ENCODE data around the gene C4orf54.

Gene C4orf54

GRCh38 chr4:99653916-99654315 is 3.7 kb downstream of the C4orf54 start:
- Histone ChIP-seq H4K20me1 (ENCODE audit: insufficient read depth, low read length) (no peaks in the 10 kb centered on the region), H3K4me2 (ENCODE audit: low read depth, low read length) (no peak overlapping the region), H3K9ac (ENCODE audit: low read length) (no peak overlapping the region)

GRCh38 chr4:99652596-99653436 is 4.8 kb downstream of the C4orf54 start:
- no peak overlapping the region for H2AFZ ChIP-seq (ENCODE audit: low read length)
- no peaks in the 10 kb centered on the region for H3F3A ChIP-seq (ENCODE audit: insufficient read depth, low read length)
- DNase-seq, result no peak
- no peaks in the 10 kb centered on the region for H4K20me1 ChIP-seq (ENCODE audit: insufficient read depth, low read length)
- no peaks in the 10 kb centered on the region for H3K4me1 ChIP-seq (ENCODE audit: low read length)
- TF ChIP-seq EZH2 (optimal IDR thresholded peaks at IDR 0.05; ENCODE audit: low read depth, low read length) (no peak), CTCF (IDR thresholded peaks at IDR 0.05; ENCODE audit: low read length) (no peak), EZH2phosphoT487 (IDR thresholded peaks at IDR 0.05; ENCODE audit: low read length) (no peak)
- H3K79me2 ChIP-seq (ENCODE audit: low read length), result no peaks in the 10 kb centered on the region
- H3K4me3 ChIP-seq (ENCODE audit: low read length), result no peak overlapping the region
- no peak overlapping the region for H3K4me2 ChIP-seq (ENCODE audit: low read depth, low read length)
- H3K27ac ChIP-seq (ENCODE audit: low read length), result no peak overlapping the region
- H3K27me3 ChIP-seq (replicated peaks; ENCODE audit: insufficient read depth, low read length), result no peaks in the 10 kb centered on the region
- no peaks in the 10 kb centered on the region for H3K9me3 ChIP-seq (replicated peaks; ENCODE audit: insufficient read depth, low read length)
- H3K9me2 ChIP-seq (replicated peaks; ENCODE audit: insufficient read depth, low read length), result no peaks in the 10 kb centered on the region
- no peaks in the 10 kb centered on the region for H3K36me3 ChIP-seq (replicated peaks; ENCODE audit: insufficient read depth, low read length)
- H3K9ac ChIP-seq (ENCODE audit: low read length), result no peak overlapping the region

More at GRCh38 chr4:99653916-99654315, 3.7 kb downstream of the C4orf54 start:
- no peak overlapping the region for H3K4me3 ChIP-seq (ENCODE audit: low read length)
- DNase-seq, result no peak
- TF ChIP-seq CTCF (IDR thresholded peaks at IDR 0.05; ENCODE audit: low read length), result no peak
- TF ChIP-seq EZH2 (optimal IDR thresholded peaks at IDR 0.05; ENCODE audit: low read depth, low read length), result no peak
- TF ChIP-seq EZH2phosphoT487 (IDR thresholded peaks at IDR 0.05; ENCODE audit: low read length), result no peak
- no peaks in the 10 kb centered on the region for H3K9me2 ChIP-seq (replicated peaks; ENCODE audit: insufficient read depth, low read length)
- H3K4me1 ChIP-seq (ENCODE audit: low read length), result no peaks in the 10 kb centered on the region
- no peaks in the 10 kb centered on the region for H3K36me3 ChIP-seq (replicated peaks; ENCODE audit: insufficient read depth, low read length)
- H2AFZ ChIP-seq (ENCODE audit: low read length), result no peak overlapping the region
- no peaks in the 10 kb centered on the region for H3K27me3 ChIP-seq (replicated peaks; ENCODE audit: insufficient read depth, low read length)
- no peaks in the 10 kb centered on the region for H3K9me3 ChIP-seq (replicated peaks; ENCODE audit: insufficient read depth, low read length)
- H3F3A ChIP-seq (ENCODE audit: insufficient read depth, low read length), result no peaks in the 10 kb centered on the region
- H3K27ac ChIP-seq (ENCODE audit: low read length), result no peak overlapping the region
- H3K79me2 ChIP-seq (ENCODE audit: low read length), result no peaks in the 10 kb centered on the region

- Histone ChIP-seq H3K27ac (ENCODE audit: low read length) (no peak overlapping the region), H2AFZ (ENCODE audit: low read length) (no peak overlapping the region), H3K36me3 (replicated peaks; ENCODE audit: insufficient read depth, low read length) (no peaks in the 10 kb centered on the region), H3K9ac (ENCODE audit: low read length) (no peak overlapping the region), H3K27me3 (replicated peaks; ENCODE audit: insufficient read depth, low read length) (no peaks in the 10 kb centered on the region), H3K4me2 (ENCODE audit: low read depth, low read length) (no peak overlapping the region), H3F3A (ENCODE audit: insufficient read depth, low read length) (no peaks in the 10 kb centered on the region), H4K20me1 (ENCODE audit: insufficient read depth, low read length) (no peaks in the 10 kb centered on the region), H3K4me1 (ENCODE audit: low read length) (no peaks in the 10 kb centered on the region), H3K79me2 (ENCODE audit: low read length) (no peaks in the 10 kb centered on the region), H3K4me3 (ENCODE audit: low read length) (no peak overlapping the region), H3K9me3 (replicated peaks; ENCODE audit: insufficient read depth, low read length) (no peaks in the 10 kb centered on the region), H3K9me2 (replicated peaks; ENCODE audit: insufficient read depth, low read length) (no peaks in the 10 kb centered on the region)
- no peak for DNase-seq
- TF ChIP-seq EZH2phosphoT487 (IDR thresholded peaks at IDR 0.05; ENCODE audit: low read length), result no peak
- no peak for TF ChIP-seq CTCF (IDR thresholded peaks at IDR 0.05; ENCODE audit: low read length)
- no peak for TF ChIP-seq EZH2 (optimal IDR thresholded peaks at IDR 0.05; ENCODE audit: low read depth, low read length)
Observed at GRCh38 chr4:99651811-99652485, 5.7 kb downstream of the C4orf54 start.

All from MM.1S (cell line).